GM21529 (cell line): ENCODE results near the gene TLR1.
"Not testable (repeated sequence)": the region's sequence is repeated elsewhere in the genome, so short reads cannot be mapped to it uniquely, and the experiment has no call there.

ENCODE experiments used
- ATAC-seq: cut with Tn5 transposase; IDR thresholded peaks from one replicate; pipeline ENCODE4 v1.9.1; 2021; ENCODE audit not compliant: unreplicated experiment

Gene TLR1

DNA sequence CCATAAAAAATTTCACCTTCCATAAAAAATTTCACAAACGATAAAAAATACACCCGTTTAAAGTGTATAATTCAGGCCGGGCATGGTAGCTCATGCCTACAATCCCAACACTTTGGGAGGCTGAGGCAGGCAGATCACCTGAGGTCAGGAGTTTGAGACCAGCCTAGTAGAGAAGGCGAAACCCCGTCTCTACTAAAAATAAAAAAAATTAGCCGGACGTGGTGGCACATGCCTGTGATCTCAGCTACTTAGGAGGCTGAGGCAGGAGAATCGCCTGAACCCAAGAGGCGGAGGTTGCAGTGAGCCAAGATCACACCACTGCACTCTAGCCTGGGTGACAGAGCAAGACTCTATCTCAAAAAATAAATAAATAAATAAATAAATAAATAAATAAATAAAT, 1.7 kb upstream of the TLR1 start:
- not testable (repeated sequence) for ATAC-seq

DNA sequence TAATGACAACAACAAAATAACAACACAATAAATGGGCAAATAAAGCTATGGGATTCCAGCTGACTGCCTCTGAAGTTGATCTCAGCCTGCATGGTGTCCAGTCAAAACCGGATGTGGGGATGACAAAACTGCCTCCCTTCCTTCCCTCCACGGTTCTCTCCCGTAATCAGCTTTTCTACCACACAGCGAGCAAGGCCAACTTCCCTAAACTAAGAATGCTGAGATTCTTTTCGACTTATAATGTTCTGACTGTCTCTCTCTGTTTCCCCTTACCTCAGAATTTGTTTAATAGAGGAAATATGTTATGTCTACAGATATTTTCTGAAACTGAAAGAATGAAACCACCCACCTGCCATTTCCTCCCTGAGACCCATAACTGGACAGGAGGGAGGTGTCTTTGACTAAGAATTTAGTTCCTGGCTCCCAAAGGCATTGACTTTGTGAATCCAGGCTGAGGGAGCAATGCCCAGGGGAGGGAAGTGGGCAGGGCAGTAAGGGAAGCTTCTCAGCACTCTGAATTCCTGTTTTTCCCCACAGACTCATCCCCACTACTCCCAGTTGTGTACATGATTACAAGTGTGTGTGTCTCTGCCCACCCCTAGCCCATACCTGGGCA, 1.0 kb upstream of the TLR1 start:
- peak; percentile 78 for ATAC-seq

DNA sequence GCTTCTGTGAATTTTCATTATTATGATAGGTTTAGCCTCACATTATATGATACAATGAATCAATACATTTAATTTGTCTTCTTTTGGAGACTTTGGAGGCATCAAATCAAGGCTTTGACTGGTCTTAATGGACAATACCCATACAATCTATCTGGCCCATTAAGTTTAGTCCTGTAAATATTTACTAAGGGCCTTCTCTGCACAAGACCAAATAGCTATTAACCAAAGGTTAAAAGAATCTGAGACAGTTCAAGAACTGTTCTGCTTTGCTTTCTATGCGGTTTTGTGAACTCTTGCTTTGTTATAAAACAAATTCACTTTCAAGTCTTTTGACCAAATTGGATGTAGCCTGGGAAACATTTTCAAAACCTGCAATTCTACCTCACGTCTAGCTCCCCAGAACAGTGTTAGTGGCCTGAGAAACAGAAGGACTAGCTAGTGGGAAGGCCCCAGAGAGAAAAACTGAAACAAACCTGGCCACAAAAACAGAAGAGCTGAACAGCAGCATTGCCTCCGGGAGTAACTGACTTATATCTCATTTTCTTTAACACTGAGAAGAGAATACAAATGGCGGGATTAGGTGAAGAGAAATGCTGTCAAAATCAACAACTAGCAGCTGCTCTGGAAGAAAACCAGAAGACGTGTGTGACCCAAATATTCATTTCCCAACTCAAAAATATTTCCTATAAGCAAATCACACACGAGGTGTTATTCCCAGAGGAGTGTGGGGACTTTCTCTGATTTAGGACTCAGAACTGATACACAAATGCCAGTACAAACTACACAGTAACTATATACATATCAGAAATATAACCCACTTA, 548 bp downstream of the TLR1 start:
- peak; percentile 62 for ATAC-seq

DNA sequence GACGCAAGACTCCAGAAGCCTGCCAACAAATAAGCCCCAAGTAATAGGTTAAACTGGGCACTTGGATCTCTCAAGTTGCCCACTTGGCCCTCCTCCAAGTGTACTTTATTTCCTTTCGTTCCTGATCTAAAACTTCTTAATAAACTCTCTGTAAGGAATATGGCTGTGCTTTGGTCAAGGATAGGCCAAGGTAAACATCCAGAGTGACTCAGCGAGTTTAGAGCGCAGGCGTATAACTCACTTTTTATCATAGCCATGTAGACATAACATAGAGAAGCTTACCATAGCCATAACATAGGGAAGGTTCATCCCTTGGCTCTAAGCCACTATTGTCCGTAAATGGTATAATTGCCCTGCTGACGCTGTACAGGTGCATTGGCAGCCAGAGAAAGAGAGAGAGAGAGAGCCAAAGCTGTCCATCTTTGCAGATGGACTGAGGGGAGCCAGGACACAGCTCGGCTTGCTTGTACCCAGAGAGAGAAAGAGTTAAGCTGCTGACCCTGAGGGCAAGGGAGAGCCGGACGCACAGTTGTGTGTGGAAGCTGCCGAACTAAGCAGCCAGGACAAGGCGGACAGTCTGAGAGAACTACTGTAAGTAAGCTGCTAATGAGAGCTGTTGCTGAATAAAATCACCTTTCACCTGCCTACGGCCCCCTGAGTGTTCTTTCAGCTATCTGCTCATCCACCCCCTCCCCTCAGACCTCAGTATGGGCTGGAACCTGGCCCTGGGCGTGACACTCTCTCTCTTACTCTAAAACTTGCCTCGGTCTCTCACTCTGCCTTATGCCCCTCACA, 1.8 kb downstream of the TLR1 start:
- no peak for ATAC-seq

GRCh38 chr4:38800961-38801450, 3.6 kb downstream of the TLR1 start:
- ATAC-seq: no peak

- no peak for ATAC-seq
These were observed 4.2 kb downstream of the TLR1 start for GRCh38 chr4:38800366-38800765.

DNA sequence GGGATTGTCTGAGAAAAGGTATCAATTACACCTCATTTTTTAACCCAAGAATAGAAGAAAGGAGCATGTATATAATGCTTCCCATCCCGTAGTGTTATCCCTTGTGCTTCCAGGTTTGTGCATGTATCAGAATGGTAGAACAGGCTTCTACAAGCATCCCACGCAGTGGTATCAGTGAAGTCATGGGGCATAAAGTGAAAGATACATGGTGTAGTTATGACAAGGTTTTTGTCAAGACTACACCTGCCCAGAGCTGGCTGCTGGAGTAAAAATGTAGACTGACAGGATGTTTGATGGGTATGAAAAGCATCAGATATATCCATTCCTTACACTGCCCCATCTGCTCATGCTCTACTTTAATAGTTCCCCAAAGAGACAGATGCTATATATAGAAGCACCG, 9.5 kb downstream of the TLR1 start:
- no peak for ATAC-seq

- ATAC-seq: no peak
These were observed 10.5 kb downstream of the TLR1 start for GRCh38 chr4:38794051-38794450.

- no peak for ATAC-seq
These were observed 13.6 kb downstream of the TLR1 start for GRCh38 chr4:38791010-38791409.

DNA sequence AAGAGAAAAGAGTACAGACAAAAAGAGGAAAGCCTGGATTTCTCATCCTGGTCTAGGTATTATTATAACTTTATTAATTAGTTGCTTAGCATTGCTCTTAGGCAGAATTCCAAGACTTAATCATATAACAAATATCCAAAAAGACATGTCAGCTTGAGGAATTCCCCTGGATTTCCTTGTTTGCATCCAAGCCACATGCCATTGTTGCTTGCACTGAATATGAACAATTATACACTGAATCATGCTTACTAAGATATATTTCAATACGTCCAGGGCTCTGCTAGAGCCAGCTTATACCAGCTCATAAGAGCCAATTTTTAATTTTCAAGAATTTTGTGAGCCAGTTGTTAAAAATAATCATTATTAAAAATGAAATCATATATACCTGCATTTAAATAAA, 16.3 kb downstream of the TLR1 start:
- ATAC-seq: no peak

DNA sequence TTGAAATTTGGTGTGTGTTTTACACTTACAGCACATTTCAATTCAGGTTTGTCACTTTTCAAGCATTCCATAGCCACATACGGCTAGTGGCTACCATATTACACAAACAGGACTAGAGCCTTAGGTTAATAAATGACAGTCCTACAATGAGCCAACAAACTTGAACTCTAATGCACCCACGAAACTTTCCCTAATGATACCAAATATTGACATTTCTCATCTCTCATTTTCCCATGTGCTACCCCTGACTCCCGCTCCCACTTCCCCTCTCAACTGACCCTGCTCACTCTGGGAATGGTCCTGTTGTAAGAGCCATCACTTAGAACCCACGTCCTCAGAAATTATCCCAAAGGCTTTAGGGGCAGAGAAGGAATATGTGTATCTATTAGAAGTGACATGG, 16.9 kb downstream of the TLR1 start:
- no peak for ATAC-seq

DNA sequence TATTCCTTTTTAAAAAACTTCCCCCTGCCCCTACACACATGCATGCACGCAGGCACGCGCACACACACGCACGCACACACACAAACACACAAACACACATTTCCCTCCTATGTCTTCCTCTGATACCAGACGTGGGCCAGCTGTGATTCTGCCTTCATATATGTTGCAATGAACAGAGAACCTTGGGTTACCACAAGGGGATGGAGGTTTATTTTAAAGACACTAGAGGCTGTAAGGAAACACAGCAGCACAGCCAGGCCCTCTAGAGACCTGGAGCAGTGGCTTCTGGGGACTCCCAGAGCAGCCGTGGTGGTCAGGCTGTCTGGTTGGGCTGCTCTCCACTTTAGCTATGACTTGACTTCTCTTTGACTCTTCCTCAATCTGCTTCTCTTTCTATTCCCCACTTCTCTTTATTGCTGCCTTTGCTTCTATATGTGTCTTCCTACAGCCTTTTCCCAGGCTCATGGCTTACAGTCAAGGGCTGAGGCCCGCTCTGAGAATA, 18.6 kb downstream of the TLR1 start:
- peak; percentile 59 for ATAC-seq

DNA sequence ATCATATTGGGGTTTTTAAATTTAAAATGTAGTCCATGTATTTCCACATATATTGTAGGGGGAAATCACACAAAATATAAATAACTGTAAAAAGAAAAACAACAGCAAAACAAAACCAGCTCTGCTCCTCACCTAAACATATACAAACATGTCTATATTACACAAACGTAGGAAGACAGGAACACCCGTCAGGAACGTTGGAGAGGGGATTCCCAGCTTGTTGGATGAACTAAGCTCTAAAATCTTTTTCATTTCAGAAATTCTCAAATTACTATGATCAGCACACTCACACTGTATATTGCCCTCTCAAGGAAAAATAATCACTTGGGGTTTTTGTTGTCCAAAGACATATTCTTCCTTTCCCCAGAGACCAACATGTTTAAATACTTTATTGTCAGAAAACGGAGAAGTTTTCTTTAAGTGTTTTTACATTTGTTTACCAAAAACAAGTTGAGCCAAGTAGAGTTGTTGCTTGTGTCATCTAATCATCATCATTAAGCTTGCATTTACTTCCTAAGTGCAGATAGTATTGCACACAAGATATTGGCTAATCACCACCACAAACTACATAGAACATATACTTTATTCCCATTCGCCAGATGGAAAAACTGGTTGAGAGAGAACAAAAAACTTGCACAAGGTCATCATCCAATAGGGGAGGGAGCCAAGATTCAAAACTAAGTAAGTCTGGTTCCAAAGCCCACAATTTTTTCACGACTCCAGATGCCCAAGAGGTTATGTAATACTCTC, 19.4 kb downstream of the TLR1 start:
- ATAC-seq: no peak

- no peak for ATAC-seq
These were observed 20.4 kb downstream of the TLR1 start for GRCh38 chr4:38784141-38784540.

DNA sequence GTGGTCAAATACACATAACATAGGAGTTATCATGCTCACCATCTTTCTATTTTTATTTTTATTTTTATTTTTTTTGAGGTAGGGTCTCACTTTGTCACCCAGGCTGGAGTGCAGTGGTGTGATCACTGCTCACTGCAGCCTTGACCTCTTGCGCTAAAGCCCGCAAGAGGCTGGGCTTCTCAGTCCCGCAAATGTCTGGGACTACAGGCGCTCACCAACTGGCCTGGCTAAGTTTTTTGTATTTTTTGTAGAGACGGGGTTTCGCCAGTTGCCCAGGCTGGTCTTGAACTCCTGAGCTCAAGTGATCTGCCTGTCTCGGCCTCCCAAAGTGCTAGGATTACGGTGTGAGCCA, 21.5 kb downstream of the TLR1 start:
- ATAC-seq: no peak

- peak; percentile 51 for ATAC-seq
These were observed 22.0 kb downstream of the TLR1 start, which contains the start of gene TLR10 for GRCh38 chr4:38782452-38783108. Gene TLR10, minus strand, starts transcription at chr4:38782990. Its CDS starts 7,400 bp downstream, at chr4:38775590.

DNA sequence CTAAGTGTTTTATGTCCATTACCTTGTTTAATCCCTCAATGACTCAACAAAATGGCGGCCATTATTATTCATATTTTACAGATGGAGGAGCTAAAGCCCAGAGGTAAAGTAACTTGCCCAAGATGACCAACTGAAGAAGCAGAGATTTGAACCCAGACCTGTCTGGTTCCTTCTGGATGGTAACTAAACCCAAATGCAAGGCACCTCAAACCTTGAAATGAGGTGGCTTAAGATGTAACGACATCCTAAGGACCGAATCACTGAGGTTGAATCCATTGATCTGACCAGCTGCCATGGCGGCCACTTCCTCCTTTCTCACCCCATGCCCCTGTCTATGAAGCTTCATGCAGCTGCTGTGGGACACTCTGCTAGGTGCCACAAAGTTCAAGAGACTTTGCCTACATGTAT, 22.7 kb downstream of the TLR1 start:
- ATAC-seq: peak; percentile 36

GRCh38 chr4:38780833-38781484, 23.6 kb downstream of the TLR1 start:
- no peak for ATAC-seq

DNA sequence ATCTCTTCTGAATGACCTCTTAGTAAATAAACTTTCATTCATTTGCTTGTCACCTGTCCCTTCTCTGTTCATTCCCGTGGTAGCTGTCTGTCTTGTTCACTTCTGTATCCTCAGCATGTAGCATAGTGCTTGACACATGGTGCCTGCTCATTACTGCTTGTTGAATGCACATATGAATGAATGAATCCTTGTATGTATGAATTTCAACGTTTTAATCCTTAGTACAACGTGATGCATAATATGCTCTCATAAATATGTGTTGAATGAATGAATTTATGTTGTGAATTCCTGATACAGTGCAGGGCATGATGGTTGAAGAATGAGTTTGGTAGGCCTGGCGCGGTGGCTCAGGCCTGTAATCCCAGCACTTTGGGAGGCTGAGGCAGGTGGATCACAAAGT, 24.8 kb downstream of the TLR1 start:
- no peak for ATAC-seq

GRCh38 chr4:38777925-38778324, 26.7 kb downstream of the TLR1 start:
- ATAC-seq: not testable (repeated sequence)
